NCI-H226 (cell line): ENCODE results near the gene PRMT1.
"Not testable (repeated sequence)": the region's sequence is repeated elsewhere in the genome, so short reads cannot be mapped to it uniquely, and the experiment has no call there.

Source experiments
- DNase-seq: peaks from one replicate; pipeline ENCODE4 v3.0.0-alpha.2; 2015

Gene PRMT1

GRCh38 chr19:49677231-49677900 lies at the start of gene PRMT1:
PRMT1 (plus strand) TSS chr19:49677271; CDS start chr19:49677281, 10 bp downstream.
- peak; percentile 32 for DNase-seq

GRCh38 chr19:49629659-49630058 lies 47.4 kb upstream of the PRMT1 start:
- no peak for DNase-seq

- DNase-seq: no peak
These were observed 46.0 kb upstream of the PRMT1 start for GRCh38 chr19:49631014-49631588.

GRCh38 chr19:49631610-49632192 lies 45.4 kb upstream of the PRMT1 start:
- DNase-seq: no peak

GRCh38 chr19:49632576-49632975 lies 44.5 kb upstream of the PRMT1 start:
- no peak for DNase-seq

- not testable (repeated sequence) for DNase-seq
These were observed 43.8 kb upstream of the PRMT1 start for GRCh38 chr19:49633273-49633672.

GRCh38 chr19:49635530-49636232 lies 41.4 kb upstream of the PRMT1 start:
- peak; percentile 52 for DNase-seq

GRCh38 chr19:49636233-49636932 lies 40.7 kb upstream of the PRMT1 start:
- no peak for DNase-seq

- peak; percentile 90 for DNase-seq
These were observed 39.0 kb upstream of the PRMT1 start for GRCh38 chr19:49637821-49638738.

GRCh38 chr19:49639401-49640112 lies 37.5 kb upstream of the PRMT1 start:
- DNase-seq: no peak

GRCh38 chr19:49640113-49640898 lies 36.8 kb upstream of the PRMT1 start, which contains the start of gene RRAS:
RRAS (minus strand) TSS chr19:49640143; CDS start chr19:49640098, 45 bp downstream.
- peak; percentile 100 for DNase-seq

GRCh38 chr19:49641688-49642491 lies 35.2 kb upstream of the PRMT1 start, which contains the start of gene SCAF1:
SCAF1 (plus strand) TSS chr19:49642209; CDS start chr19:49645027, 2,818 bp downstream.
- DNase-seq: peak; percentile 99

GRCh38 chr19:49642492-49643035 lies 34.5 kb upstream of the PRMT1 start:
- no peak for DNase-seq

GRCh38 chr19:49643466-49643865 lies 33.6 kb upstream of the PRMT1 start:
- no peak for DNase-seq

GRCh38 chr19:49645592-49645991 lies 31.5 kb upstream of the PRMT1 start:
- DNase-seq: no peak

GRCh38 chr19:49645995-49646394 lies 31.1 kb upstream of the PRMT1 start:
- DNase-seq: no peak

- DNase-seq: no peak
These were observed 30.5 kb upstream of the PRMT1 start for GRCh38 chr19:49646586-49646985.

- no peak for DNase-seq
These were observed 25.8 kb upstream of the PRMT1 start for GRCh38 chr19:49651029-49651819.
